GM12872 (cell line): ENCODE measurements around the gene AGRP.

Experiments
- CTCF ChIP-seq: IDR thresholded peaks from 3 replicates; pipeline ENCODE4 v1.5.1; 2011; ENCODE audit warnings: low read depth, mild to moderate bottlenecking, low read length, moderate library complexity; ENCODE audit not compliant: insufficient read depth

Gene AGRP

GRCh38 chr16:67486805-67487204, 3.5 kb upstream of the AGRP start:
- no peak for TF ChIP-seq CTCF

DNA sequence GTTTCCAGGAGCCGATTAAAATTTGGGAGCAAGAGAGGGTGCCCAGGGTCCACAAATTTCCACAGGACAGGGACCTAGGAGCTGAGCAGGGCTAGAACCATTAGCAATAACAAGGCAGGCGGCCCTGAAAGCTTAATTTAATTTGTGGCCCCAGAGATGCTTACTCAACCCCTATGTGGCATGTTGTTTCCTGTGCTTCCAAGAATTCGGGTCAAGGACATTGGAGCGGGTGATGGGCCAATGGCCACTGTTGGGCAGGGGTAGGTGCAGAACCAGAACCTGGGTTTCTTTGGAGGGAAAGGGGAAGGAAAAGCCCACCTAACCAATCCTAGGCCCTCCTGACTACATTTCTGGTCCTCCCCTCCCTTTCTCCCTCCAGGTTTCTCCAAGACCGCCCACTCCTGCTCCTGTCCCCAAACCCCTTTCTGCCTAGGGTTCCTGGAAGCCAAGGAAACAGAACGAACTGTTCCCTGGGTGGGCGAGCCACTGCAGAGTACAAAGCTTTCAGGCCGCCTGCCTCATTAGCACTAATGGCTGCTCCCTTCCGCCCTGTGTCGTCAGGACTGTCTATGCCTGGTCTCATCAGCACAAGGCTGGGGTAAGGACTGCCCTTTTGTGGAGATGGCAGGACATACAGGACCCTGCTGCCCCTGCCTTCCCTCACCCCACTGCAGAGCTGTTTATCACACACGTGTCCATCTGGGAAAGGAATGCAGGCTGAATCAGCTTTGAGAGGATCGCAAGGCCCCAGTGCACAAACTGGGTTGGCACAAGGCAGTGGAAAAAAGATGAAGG, 581 bp upstream of the AGRP start:
- TF ChIP-seq CTCF: no peak

DNA sequence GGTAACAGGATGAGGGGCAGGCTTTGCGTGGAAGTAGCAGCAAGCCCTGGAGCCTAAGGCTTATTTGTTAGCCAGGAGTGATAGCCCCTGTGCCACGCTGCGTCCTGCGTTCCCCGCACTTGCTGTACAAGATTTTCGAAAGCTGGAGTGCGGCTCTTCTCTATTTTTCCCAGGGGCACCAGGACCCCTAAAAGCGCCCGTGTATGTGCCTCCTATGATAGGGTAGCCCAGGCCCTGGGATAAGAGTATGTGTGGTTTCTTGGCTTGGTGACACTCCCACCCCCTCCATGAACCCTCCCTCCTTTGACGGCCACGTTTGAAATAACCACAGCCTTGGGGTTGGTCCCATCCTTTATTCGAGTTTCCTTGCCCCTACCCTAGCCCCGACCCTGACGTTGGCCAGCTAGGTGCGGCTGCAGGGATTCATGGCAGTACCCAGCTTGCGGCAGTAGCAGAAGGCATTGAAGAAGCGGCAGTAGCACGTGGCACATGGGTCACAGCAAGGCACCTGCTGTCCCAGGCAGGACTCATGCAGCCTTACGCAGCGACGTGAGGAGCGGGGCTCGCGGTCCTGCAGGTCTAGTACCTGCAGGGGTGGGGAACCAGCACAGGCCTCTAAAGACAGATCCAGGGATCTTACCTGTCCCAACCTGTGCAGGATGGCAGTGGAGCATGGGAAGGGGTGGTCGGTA, 968 bp downstream of the AGRP start:
- no peak for TF ChIP-seq CTCF

DNA sequence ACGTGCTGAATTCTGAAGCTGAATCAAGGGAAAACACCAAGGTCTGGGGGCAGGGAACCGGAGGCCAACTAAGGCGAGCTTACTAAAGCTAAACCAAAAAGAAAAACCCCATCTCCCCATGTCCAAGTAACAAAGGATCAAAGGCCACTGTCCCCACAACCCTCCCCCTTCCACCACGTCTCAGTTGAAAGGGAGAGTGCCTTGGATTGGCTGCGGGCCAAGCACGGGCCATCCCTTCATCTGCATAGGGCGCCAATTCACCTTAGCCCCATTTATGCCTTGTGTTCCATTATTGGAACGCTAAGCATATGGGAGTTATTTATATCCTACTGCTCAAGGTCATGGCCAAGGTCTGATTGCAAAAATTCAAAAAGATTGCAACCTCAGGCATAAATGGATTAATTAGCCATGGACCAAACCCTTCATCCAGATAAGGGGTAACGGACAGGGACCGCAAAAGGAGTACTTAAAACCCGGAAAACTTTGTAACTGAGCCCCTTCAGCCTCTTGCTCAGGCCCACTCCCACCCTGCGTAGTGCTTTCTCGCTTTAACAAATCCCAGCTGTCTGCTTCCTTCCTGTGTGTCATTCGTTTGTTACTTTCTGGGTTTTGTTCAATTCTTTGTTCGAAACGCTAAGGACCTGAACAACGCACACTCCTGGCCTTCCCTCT, 1.6 kb downstream of the AGRP start:
- TF ChIP-seq CTCF: no peak

- TF ChIP-seq CTCF: peak; percentile 87
These were observed 2.4 kb downstream of the AGRP start, which contains the start of gene ATP6V0D1 for GRCh38 chr16:67480833-67481560. Gene ATP6V0D1, minus strand, starts transcription at chr16:67481157. Its CDS starts 71 bp downstream, at chr16:67481086.

DNA sequence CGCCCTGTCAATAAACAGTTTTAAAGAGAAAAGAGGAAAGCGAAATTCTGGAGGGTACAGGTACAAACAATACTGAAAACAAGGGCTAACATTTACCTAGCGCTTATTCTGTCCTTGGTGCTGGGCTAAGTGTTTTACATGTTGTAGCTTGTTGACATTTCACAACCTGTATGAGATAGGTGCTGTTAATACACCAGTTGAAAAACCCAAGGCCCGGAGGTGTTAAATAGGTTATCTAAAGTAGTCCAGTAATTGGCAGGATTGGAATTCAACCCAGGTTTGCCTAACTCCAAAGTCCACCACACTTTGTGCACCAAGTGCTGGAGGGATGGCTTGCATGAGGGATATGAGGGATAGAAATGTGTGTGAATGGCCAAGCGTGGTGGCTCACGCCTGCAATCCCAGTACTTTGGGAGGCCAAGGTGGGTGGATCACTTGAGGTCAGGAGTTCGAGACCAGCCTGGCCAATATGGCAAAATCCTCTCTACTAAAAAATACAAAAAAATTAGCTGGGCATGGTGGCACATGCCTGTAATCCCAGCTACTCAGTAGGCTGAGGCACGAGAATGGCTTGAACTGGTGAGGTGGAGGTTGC, 5.3 kb downstream of the AGRP start:
- TF ChIP-seq CTCF: no peak
